Brain microvascular endothelial cell (primary cell): Measurements from ENCODE around the gene REEP6.

Experiments used
- DNase-seq: peaks from one replicate; pipeline ENCODE4 v3.0.0-alpha.2; 2020
- H3K27ac ChIP-seq: fragments of 250-450 bp; sonication (Bioruptor Pico); 2 replicates; pipeline ENCODE4 v1.5.1; 2020; ENCODE audit warnings: mild to moderate bottlenecking, moderate library complexity
- H3K27me3 ChIP-seq: fragments of 250-450 bp; sonication (Bioruptor Pico); replicated peaks from 2 replicates; pipeline ENCODE4 v1.5.1; 2020; ENCODE audit warnings: mild to moderate bottlenecking
- H3K36me3 ChIP-seq: fragments of 250-450 bp; sonication (Bioruptor Pico); replicated peaks from 2 replicates; pipeline ENCODE4 v1.5.1; 2020; ENCODE audit warnings: mild to moderate bottlenecking
- H3K4me3 ChIP-seq: 2 replicates; pipeline ENCODE4 v1.5.1; 2011; ENCODE audit warnings: low read depth, mild to moderate bottlenecking, control low read depth, low read length, moderate library complexity
- in situ Hi-C: cut with HindIII; loops from 2 replicates; pipeline ENCODE4 v1.10.0; 2017; ENCODE audit warnings: low sequenced_read_pairs, low pct_ligation_motif_present
- TF ChIP-seq, protein P1 (sequence below): IDR thresholded peaks from 2 replicates; pipeline ENCODE4 v1.5.1; 2011; ENCODE audit warnings: low read depth, mild to moderate bottlenecking, moderate library complexity, low read length, control low read depth, inconsistent platforms; ENCODE audit errors: missing control alignments

The REEP6 gene

DNA sequence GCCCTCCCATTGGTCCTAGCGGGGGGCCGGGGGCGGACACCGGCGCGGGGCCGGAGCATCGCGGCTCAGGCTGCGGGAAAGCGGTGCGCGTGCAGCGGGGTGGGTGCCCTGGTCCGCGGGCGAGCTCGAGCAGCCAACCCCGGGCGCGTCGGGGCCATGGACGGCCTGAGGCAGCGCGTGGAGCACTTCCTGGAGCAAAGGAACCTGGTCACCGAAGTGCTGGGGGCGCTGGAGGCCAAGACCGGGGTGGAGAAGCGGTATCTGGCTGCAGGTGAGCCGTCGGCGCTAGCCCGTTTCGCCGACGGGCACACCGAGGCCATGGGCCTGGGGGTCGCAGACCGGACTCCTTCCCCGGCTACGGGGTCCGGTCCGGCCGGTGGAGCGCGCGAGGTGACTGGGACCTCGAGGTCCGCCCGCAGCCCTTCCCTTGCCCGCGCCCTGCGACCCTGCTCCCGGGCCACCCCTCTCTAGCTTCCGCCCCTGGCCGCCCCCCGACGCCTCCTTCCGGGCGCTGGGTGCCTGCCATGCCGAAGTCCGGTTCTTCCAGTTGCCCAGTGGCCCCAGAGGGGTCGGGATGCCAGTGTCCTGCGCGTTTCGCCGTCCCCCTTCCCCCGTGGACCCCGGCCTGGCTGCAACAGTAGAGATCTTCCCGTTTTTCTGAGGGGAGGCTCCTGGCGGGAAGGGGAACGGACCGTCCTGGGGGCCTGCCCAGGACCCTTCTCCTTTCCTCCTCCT, at the start of gene REEP6:
REEP6 (plus strand) TSS at position 68 of the 735 bp plus-strand sequence; CDS start at position 157, 89 bp downstream.
- no peaks in the 10 kb centered on the region for H3K36me3 ChIP-seq
- TF ChIP-seq, protein P1, sequence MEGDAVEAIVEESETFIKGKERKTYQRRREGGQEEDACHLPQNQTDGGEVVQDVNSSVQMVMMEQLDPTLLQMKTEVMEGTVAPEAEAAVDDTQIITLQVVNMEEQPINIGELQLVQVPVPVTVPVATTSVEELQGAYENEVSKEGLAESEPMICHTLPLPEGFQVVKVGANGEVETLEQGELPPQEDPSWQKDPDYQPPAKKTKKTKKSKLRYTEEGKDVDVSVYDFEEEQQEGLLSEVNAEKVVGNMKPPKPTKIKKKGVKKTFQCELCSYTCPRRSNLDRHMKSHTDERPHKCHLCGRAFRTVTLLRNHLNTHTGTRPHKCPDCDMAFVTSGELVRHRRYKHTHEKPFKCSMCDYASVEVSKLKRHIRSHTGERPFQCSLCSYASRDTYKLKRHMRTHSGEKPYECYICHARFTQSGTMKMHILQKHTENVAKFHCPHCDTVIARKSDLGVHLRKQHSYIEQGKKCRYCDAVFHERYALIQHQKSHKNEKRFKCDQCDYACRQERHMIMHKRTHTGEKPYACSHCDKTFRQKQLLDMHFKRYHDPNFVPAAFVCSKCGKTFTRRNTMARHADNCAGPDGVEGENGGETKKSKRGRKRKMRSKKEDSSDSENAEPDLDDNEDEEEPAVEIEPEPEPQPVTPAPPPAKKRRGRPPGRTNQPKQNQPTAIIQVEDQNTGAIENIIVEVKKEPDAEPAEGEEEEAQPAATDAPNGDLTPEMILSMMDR, result no peak
- H3K27ac ChIP-seq, result no peak within 1 kb of the TSS
- in situ Hi-C loops, result no loop called here
- peak within 1 kb of the TSS; percentile 60 for H3K4me3 ChIP-seq
- DNase-seq, result no peak
- no peaks in the 10 kb centered on the region for H3K27me3 ChIP-seq

DNA sequence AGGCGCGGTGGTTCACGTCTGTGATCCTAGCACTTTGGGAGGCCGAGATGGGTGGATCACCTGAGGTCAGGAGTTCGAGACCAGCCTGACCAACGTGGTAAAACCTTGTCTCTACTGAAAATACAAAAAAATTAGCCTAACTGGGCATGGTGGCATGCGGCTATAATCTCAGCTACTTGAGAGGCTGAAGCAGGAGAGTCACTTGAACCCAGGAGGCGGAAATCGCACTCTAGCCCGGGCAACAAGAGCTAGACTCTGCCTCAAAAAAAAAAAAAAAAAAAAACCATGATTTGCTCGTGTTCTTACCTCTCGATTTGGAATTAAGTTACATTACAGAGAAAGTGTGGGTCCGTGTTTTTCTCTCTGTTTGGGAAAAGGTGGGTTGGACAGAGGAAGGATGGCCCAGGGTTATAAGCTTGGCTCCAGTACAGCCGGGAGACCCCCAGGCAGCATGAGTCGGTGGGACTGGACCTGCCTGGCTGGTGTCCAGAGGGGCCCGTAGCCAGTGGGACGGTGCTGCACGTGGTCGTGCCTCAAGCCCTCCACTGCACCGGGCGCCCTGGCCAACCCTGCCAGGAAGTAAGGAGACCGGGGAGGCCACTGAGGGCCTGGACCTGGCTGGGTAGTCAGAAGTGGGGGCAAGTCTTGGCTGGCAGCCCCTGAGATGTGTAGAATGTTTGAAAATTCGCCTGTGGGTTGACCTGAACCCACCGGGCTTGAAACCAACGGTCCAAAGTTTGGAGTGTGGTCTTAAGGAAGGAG, 49.1 kb upstream of the REEP6 start:
- no peak overlapping the region for H3K27ac ChIP-seq
- in situ Hi-C loops, result no loop called here
- H3K36me3 ChIP-seq, result peaks cover 37% of the 10 kb centered on the region
- no peak overlapping the region for H3K4me3 ChIP-seq
- H3K27me3 ChIP-seq, result peaks cover 11% of the 10 kb centered on the region
- no peak for DNase-seq
- TF ChIP-seq, protein P1, result no peak

DNA sequence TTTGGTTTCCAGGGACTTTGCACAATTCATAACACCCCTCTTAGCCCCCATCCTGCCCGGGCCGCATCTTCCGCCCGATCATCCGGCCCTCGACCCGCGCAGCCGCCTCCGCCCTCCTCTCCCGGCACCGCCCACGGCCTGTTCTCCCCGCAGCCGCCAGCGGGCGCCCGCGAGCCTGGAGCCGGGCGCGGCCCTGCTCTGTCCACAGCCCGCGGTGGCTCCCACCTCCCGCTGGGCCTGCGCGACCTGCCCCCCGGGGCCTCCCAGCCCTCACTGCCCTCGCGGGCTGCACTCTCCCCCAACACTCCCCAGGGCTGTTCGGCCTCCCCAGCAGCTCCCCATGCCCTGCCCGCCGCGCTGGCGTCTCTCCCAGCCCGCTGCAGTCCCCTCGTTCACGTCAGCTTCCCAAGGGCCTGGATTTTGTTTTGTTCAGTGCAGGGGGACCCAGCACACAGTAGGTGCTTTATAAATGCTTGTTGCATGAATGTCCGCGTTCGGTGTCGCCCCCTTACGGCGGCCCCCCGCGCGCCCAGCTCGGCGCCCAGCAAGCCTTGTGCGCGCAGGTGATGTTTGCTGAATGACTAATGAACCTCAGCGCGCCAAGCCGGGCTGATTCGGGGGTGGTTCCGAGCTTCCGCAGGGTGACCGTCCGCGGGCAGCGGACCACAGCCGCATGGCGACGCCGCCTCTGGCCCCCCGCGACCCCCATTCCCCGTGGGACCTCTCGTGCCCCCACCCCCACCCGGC, 45.6 kb upstream of the REEP6 start:
- Histone ChIP-seq H3K4me3 (peak overlapping the region; percentile 35), H3K27me3 (peaks cover 31% of the 10 kb centered on the region)
- DNase-seq, result peak; percentile 37

DNA sequence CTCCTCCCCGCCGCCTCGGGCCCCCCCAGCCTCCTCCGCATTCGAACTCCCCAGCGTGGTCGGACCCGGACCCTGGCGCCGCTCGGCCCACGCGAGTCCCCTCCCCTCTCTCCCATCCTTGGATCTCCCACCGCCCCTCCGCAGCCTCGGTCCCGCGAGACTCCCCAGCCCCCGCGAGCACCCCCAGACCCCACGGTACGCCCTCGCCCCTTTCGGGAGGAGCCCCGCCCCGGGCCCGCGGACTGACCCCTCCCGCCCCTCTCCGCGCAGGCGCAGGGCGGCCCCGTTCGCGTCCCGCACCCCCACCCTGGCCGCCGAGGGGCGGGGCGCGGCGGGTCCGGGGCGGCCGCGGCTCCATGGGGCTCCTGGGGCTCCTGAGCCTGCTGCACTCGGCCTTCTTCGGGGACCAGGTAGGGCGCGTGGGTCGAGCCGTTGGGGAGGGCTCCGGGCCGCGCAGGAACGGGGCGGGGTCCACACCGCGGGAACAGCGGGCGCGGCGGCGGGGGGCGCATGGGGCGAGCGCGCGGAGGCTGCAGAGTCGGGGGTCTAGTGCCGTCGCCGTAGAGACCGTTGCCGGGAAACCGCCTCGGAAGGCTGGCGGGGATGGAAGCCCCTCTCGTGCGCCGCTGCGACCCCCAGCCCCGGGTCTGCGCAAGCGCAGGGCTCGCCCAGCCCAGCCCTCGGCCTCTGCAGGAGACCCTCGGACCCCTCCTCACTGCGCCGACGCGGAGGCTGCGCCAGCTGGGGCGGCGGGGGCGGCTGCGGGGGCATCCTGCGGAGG, 44.9 kb upstream of the REEP6 start:
- DNase-seq, result no peak
- H3K4me3 ChIP-seq, result no peak overlapping the region
- H3K27me3 ChIP-seq, result peaks cover 39% of the 10 kb centered on the region
- in situ Hi-C loops, result no loop called here
- no peak overlapping the region for H3K27ac ChIP-seq
- TF ChIP-seq, protein P1, result no peak
- peaks cover 22% of the 10 kb centered on the region for H3K36me3 ChIP-seq

More for the DNA sequence above, 45.6 kb upstream of the REEP6 start:
- in situ Hi-C loops, result no loop called here
- Histone ChIP-seq H3K27ac (no peak overlapping the region), H3K36me3 (peaks cover 30% of the 10 kb centered on the region)
- TF ChIP-seq, protein P1, result peak; percentile 58

DNA sequence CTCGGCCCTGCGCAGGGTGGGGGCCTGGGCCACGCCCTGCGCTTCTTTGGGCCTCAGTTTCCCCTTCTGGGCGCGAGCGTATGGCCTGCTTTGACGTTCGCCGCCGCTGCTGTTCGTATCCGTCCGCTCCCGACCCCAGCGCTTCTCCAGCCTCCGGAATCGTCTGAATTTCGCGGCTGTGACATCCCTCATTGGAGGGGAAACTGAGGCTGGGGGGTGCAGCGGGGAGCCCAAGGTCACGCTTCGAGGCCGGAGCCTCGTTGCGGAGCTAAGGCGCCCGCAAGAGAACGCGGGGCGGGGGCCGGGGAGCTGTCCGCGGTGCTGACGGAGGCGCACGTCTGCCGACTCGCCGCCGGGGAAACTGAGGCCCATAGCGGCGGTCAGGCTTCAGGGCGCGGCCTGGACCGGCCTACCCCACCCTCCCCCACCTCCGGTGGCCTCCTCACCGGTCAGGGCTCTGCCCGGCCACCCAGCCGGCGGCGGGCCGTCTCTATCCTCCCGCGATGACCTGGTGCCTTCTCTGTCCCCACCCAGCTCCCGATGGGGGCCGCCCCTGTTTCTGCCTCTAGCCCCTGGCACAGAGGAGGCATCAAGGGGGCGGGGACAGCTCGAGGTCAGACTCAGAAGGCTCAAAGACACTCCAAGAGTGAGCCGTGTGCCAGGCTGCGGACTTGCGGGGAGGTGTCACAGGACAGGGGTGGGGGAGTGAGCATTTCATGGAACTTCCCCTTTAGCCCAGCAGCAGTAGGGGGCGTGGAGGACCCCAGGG, 44.1 kb upstream of the REEP6 start:
- no peak for DNase-seq
- in situ Hi-C loops, result no loop called here
- peaks cover 46% of the 10 kb centered on the region for H3K27me3 ChIP-seq
- no peak overlapping the region for H3K4me3 ChIP-seq
- TF ChIP-seq, protein P1, result no peak
- peaks cover 14% of the 10 kb centered on the region for H3K36me3 ChIP-seq
- no peak overlapping the region for H3K27ac ChIP-seq
